Neural progenitor cell (in vitro differentiated cells): ENCODE results near the gene COA8. TPM values are rescaled to one million over a fixed set of nuclear protein-coding genes. Genes with fewer than 3 reads are reported as not detected.
A peak's percentile ranks its signal among the peaks of the same experiment; 100 is the strongest.

Experiments
- DNase-seq: peaks from one replicate; pipeline ENCODE4 v3.0.0-alpha.2; 2016; ENCODE audit warnings: low spot score
- H2AFZ ChIP-seq: fragments of 200-600 bp; sonication (generic); replicated peaks from 2 replicates; pipeline ENCODE4 v1.6.1; 2016; ENCODE audit warnings: antibody characterized with exemption
- H3F3A ChIP-seq: fragments of 200-600 bp; sonication (generic); 2 replicates; pipeline ENCODE4 v1.6.1; 2016; ENCODE audit warnings: antibody characterized with exemption, low read depth
- H3K27ac ChIP-seq: fragments of 200-600 bp; sonication (generic); 2 replicates; pipeline ENCODE4 v1.5.1; 2016; ENCODE audit warnings: mild to moderate bottlenecking
- H3K27me3 ChIP-seq: fragments of 200-600 bp; sonication (generic); 2 replicates; pipeline ENCODE4 v1.6.1; 2016; ENCODE audit warnings: mild to moderate bottlenecking, moderate library complexity
- H3K36me3 ChIP-seq: fragments of 200-600 bp; sonication (generic); 2 replicates; pipeline ENCODE4 v1.5.1; 2016
- H3K4me1 ChIP-seq: fragments of 200-600 bp; sonication (generic); 2 replicates; pipeline ENCODE4 v1.6.1; 2016; ENCODE audit warnings: mixed run types
- H3K4me2 ChIP-seq: fragments of 200-600 bp; sonication (generic); 2 replicates; pipeline ENCODE4 v1.6.1; 2016
- H3K4me3 ChIP-seq: fragments of 200-600 bp; sonication (generic); 2 replicates; pipeline ENCODE4 v1.5.1; 2016
- H3K79me2 ChIP-seq: fragments of 200-600 bp; sonication (generic); 2 replicates; pipeline ENCODE4 v1.6.1; 2016; ENCODE audit warnings: low read depth
- H3K9ac ChIP-seq: fragments of 200-600 bp; sonication (generic); 2 replicates; pipeline ENCODE4 v1.6.1; 2016
- H3K9me3 ChIP-seq: fragments of 200-600 bp; sonication (generic); 2 replicates; pipeline ENCODE4 v1.5.1; 2016; ENCODE audit warnings: low read depth
- H4K20me1 ChIP-seq: fragments of 200-600 bp; sonication (generic); 2 replicates; pipeline ENCODE4 v1.6.1; 2016; ENCODE audit warnings: low read depth
- H3K27ac Mint-ChIP-seq: 3 replicates; pipeline ENCODE4 v1.8.0; 2021; ENCODE audit warnings: mixed read lengths
- H3K27me3 Mint-ChIP-seq: 2 replicates; pipeline ENCODE4 v1.8.0; 2022; ENCODE audit warnings: low read depth, mild to moderate bottlenecking, inconsistent platforms, moderate library complexity, mixed read lengths; ENCODE audit not compliant: insufficient read depth
- H3K36me3 Mint-ChIP-seq: 3 replicates; pipeline ENCODE4 v1.8.0; 2021; ENCODE audit warnings: mixed read lengths
- H3K4me1 Mint-ChIP-seq: 3 replicates; pipeline ENCODE4 v1.8.0; 2021; ENCODE audit warnings: mixed read lengths
- H3K4me3 Mint-ChIP-seq: 3 replicates; pipeline ENCODE4 v1.8.0; 2021; ENCODE audit warnings: mild to moderate bottlenecking, moderate library complexity, mixed read lengths
- H3K9me3 Mint-ChIP-seq: 3 replicates; pipeline ENCODE4 v1.8.0; 2020; ENCODE audit warnings: mixed read lengths
- EZH2 ChIP-seq: fragments of 200-600 bp; sonication (generic); IDR thresholded peaks from 2 replicates; pipeline ENCODE4 v1.6.1; 2017; ENCODE audit warnings: antibody characterized with exemption, mild to moderate bottlenecking, moderate library complexity
- EZH2phosphoT487 ChIP-seq: fragments of 200-600 bp; sonication (generic); IDR thresholded peaks from 2 replicates; pipeline ENCODE4 v1.6.1; 2017; ENCODE audit warnings: antibody characterized with exemption
- total RNA-seq: library from RNA; depleted of rRNA; stranded (reverse); fragments of >200 nt; gene quantifications from 2 replicates; pipeline ENCODE4 v1.2.3, GENCODE V29; 2015; ENCODE audit warnings: low replicate concordance
- TF ChIP-seq, protein P1 (sequence below): fragments of 200-600 bp; sonication (generic); IDR thresholded peaks from 2 replicates; pipeline ENCODE4 v1.5.1; 2017; ENCODE audit warnings: antibody characterized with exemption, mild to moderate bottlenecking

COA8 gene
- total RNA-seq, 1 donor from 2014 or later: 72.3 TPM

GRCh38 chr14:103623308-103623707 is 60.5 kb downstream of the COA8 start:
- peaks cover 14% of the 10 kb centered on the region for H3K4me1 Mint-ChIP-seq
- TF ChIP-seq, protein P1, sequence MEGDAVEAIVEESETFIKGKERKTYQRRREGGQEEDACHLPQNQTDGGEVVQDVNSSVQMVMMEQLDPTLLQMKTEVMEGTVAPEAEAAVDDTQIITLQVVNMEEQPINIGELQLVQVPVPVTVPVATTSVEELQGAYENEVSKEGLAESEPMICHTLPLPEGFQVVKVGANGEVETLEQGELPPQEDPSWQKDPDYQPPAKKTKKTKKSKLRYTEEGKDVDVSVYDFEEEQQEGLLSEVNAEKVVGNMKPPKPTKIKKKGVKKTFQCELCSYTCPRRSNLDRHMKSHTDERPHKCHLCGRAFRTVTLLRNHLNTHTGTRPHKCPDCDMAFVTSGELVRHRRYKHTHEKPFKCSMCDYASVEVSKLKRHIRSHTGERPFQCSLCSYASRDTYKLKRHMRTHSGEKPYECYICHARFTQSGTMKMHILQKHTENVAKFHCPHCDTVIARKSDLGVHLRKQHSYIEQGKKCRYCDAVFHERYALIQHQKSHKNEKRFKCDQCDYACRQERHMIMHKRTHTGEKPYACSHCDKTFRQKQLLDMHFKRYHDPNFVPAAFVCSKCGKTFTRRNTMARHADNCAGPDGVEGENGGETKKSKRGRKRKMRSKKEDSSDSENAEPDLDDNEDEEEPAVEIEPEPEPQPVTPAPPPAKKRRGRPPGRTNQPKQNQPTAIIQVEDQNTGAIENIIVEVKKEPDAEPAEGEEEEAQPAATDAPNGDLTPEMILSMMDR: no peak
- TF ChIP-seq EZH2phosphoT487 (no peak), EZH2 (no peak)
- no peaks in the 10 kb centered on the region for H3K79me2 ChIP-seq
- H3F3A ChIP-seq: peaks cover 5% of the 10 kb centered on the region
- DNase-seq: no peak
- no peaks in the 10 kb centered on the region for H3K9me3 ChIP-seq
- peaks cover 9% of the 10 kb centered on the region for H3K27me3 ChIP-seq
- no peak overlapping the region for H3K27ac Mint-ChIP-seq
- H3K27ac ChIP-seq: no peak overlapping the region
- peaks cover 3% of the 10 kb centered on the region for H3K27me3 Mint-ChIP-seq
- H3K36me3 ChIP-seq: no peaks in the 10 kb centered on the region
- no peak overlapping the region for H3K4me3 ChIP-seq
- H3K4me3 Mint-ChIP-seq: no peak overlapping the region
- H3K4me1 ChIP-seq: no peaks in the 10 kb centered on the region
- no peak overlapping the region for H2AFZ ChIP-seq
- H3K9me3 Mint-ChIP-seq: no peaks in the 10 kb centered on the region
- H3K36me3 Mint-ChIP-seq: no peaks in the 10 kb centered on the region
- H3K4me2 ChIP-seq: no peak overlapping the region
- H4K20me1 ChIP-seq: no peaks in the 10 kb centered on the region
- H3K9ac ChIP-seq: no peak overlapping the region

- Mint-ChIP-seq H3K9me3 (no peaks in the 10 kb centered on the region), H3K36me3 (no peaks in the 10 kb centered on the region), H3K27ac (no peak overlapping the region), H3K27me3 (peaks cover 3% of the 10 kb centered on the region), H3K4me3 (no peak overlapping the region), H3K4me1 (peaks cover 14% of the 10 kb centered on the region)
- H3K4me2 ChIP-seq: no peak overlapping the region
- H3K9me3 ChIP-seq: no peaks in the 10 kb centered on the region
- H3K79me2 ChIP-seq: no peaks in the 10 kb centered on the region
- H3K36me3 ChIP-seq: no peaks in the 10 kb centered on the region
- peaks cover 7% of the 10 kb centered on the region for H3F3A ChIP-seq
- no peak overlapping the region for H2AFZ ChIP-seq
- no peak for DNase-seq
- no peak for TF ChIP-seq EZH2
- TF ChIP-seq, protein P1: no peak
- no peak overlapping the region for H3K4me3 ChIP-seq
- no peak overlapping the region for H3K9ac ChIP-seq
- H4K20me1 ChIP-seq: no peaks in the 10 kb centered on the region
- peaks cover 9% of the 10 kb centered on the region for H3K27me3 ChIP-seq
- H3K27ac ChIP-seq: no peak overlapping the region
- H3K4me1 ChIP-seq: no peaks in the 10 kb centered on the region
These were observed 61.2 kb downstream of the COA8 start for GRCh38 chr14:103623883-103624482.

DNA sequence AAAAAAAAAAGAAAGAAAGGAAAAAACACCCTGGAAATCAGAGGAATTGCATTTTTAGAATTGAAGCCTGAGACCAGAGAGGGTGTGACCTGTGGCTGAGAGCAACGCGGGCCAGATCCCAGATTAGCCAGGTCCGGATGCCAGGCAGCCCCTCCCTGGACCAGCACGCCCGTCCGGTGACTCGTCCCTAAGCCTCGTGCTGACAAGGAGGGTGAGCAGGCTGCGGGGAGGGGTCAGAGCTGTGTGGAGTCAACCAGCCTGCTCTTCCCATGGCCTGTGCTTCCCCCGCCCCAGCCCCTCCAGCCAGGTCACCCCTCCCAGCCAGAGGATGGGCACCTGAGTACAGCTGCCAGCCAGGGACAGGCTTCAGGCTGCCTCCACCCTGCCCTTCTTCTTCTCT is 62.1 kb downstream of the COA8 start:
- Histone ChIP-seq H3K9me3 (no peaks in the 10 kb centered on the region), H3K27ac (no peak overlapping the region), H3K9ac (no peak overlapping the region), H3K79me2 (peaks cover 6% of the 10 kb centered on the region), H3K36me3 (no peaks in the 10 kb centered on the region), H3K4me2 (no peak overlapping the region), H3K4me3 (no peak overlapping the region), H2AFZ (no peak overlapping the region), H3K27me3 (peaks cover 9% of the 10 kb centered on the region), H3K4me1 (no peaks in the 10 kb centered on the region), H4K20me1 (peaks cover 4% of the 10 kb centered on the region), H3F3A (peaks cover 13% of the 10 kb centered on the region)
- H3K4me1 Mint-ChIP-seq: peaks cover 14% of the 10 kb centered on the region
- H3K4me3 Mint-ChIP-seq: no peak overlapping the region
- peaks cover 4% of the 10 kb centered on the region for H3K27me3 Mint-ChIP-seq
- no peaks in the 10 kb centered on the region for H3K9me3 Mint-ChIP-seq
- TF ChIP-seq EZH2: no peak
- no peak for TF ChIP-seq EZH2phosphoT487
- TF ChIP-seq, protein P1: no peak
- peak; percentile 31 for DNase-seq
- no peak overlapping the region for H3K27ac Mint-ChIP-seq
- no peaks in the 10 kb centered on the region for H3K36me3 Mint-ChIP-seq
